H1 (cell line): ENCODE data around the gene TAGLN2. TPM values are rescaled to one million over a fixed set of nuclear protein-coding genes. Genes with fewer than 3 reads are reported as not detected.

ENCODE experiments used
- CTCF ChIA-PET: fragments of 300-600 bp; sonication (Branson Sonifier 250); formaldehyde crosslinking; loops from one replicate; lab custom pipeline; 2021; ENCODE audit not compliant: partially characterized antibody; lab: Charles Lee
- POLR2A ChIA-PET: fragments of 300-600 bp; sonication (Branson Sonifier 250); formaldehyde crosslinking; loops from one replicate; lab custom pipeline; 2021; ENCODE audit warnings: inconsistent platforms; ENCODE audit not compliant: partially characterized antibody; lab: Charles Lee
- DNase-seq, 2 experiments: peaks; one replicate each; pipeline versions ENCODE4 v3.0.0 to v3.0.0-alpha.2; 2010 to 2022; ENCODE audit warnings: low spot score in 2 of 2, low read depth in 1 of 2, mixed read lengths in 1 of 2
- FAIRE-seq: peaks from 2 replicates; lab custom pipeline; 2011; peaks lifted over from hg19 to GRCh38; lab: Jason Lieb, UNC
- H2AFZ ChIP-seq: 2 replicates; pipeline ENCODE4 v1.8.1; 2012; ENCODE audit warnings: low read length, inconsistent platforms
- H2AK5ac ChIP-seq: 2 replicates; pipeline ENCODE4 v1.6.1; 2013; ENCODE audit warnings: low read depth, low read length
- H2BK120ac ChIP-seq: replicated peaks from 2 replicates; pipeline ENCODE3; 2013; ENCODE audit warnings: low read depth, low read length, inconsistent platforms
- H2BK12ac ChIP-seq: 2 replicates; pipeline ENCODE4 v1.6.1; 2013; ENCODE audit warnings: low read depth, low read length
- H2BK15ac ChIP-seq: 2 replicates; pipeline ENCODE4 v1.6.1; 2013; ENCODE audit warnings: low read length
- H2BK20ac ChIP-seq: 2 replicates; pipeline ENCODE4 v1.6.1; 2013; ENCODE audit warnings: low read length
- H2BK5ac ChIP-seq: 2 replicates; pipeline ENCODE4 v1.6.1; 2013; ENCODE audit warnings: low read depth, low read length
- H3K14ac ChIP-seq: 2 replicates; pipeline ENCODE4 v1.6.1; 2013; ENCODE audit warnings: inconsistent platforms; ENCODE audit not compliant: insufficient read length
- H3K18ac ChIP-seq: 2 replicates; pipeline ENCODE4 v1.6.1; 2013; ENCODE audit warnings: low read length; ENCODE audit errors: extremely low read depth
- H3K23ac ChIP-seq: 2 replicates; pipeline ENCODE4 v1.6.1; 2013; ENCODE audit warnings: inconsistent platforms; ENCODE audit not compliant: insufficient read length
- H3K23me2 ChIP-seq: 2 replicates; pipeline ENCODE4 v1.6.1; 2013; ENCODE audit warnings: low read depth, low read length
- H3K27ac ChIP-seq: 2 replicates; pipeline ENCODE4 v1.6.1; 2011; ENCODE audit warnings: low read depth, low read length, inconsistent platforms
- H3K27me3 ChIP-seq, 4 experiments: replicated peaks in 1 of 4; 1 replicate in 1 of 4; 2 replicates in 3 of 4; pipeline versions ENCODE4 v1.6.1 to v1.8.1; 2011 to 2013; ENCODE audit warnings: low read length in 3 of 4, mild to moderate bottlenecking in 3 of 4, inconsistent platforms in 2 of 4, mixed read lengths in 2 of 4, moderate library complexity in 1 of 4; ENCODE audit not compliant: control insufficient read depth in 3 of 4, insufficient read depth in 3 of 4; ENCODE audit errors: extremely low read depth in 1 of 4
- H3K36me3 ChIP-seq, 4 experiments: 2 replicates each; pipeline versions ENCODE4 v1.6.1 to v1.8.1; 2011 to 2013; ENCODE audit warnings: mild to moderate bottlenecking in 4 of 4, low read length in 3 of 4, moderate library complexity in 2 of 4, control low read depth in 1 of 4, inconsistent platforms in 1 of 4; ENCODE audit not compliant: insufficient read depth in 4 of 4, control insufficient read depth in 2 of 4
- H3K4ac ChIP-seq: replicated peaks from 2 replicates; pipeline ENCODE3; 2013; ENCODE audit warnings: low read length, low read depth, mixed read lengths, inconsistent platforms; ENCODE audit not compliant: insufficient read length
- H3K4me1 ChIP-seq, 4 experiments: replicated peaks in 1 of 4; 1 replicate in 1 of 4; 2 replicates in 3 of 4; pipeline versions ENCODE4 v1.6.1 to v1.8.1; 2011 to 2013; ENCODE audit warnings: low read length in 3 of 4, inconsistent platforms in 2 of 4, mixed read lengths in 1 of 4; ENCODE audit not compliant: insufficient read depth in 4 of 4, control insufficient read depth in 3 of 4
- H3K4me2 ChIP-seq, 2 experiments: 2 replicates each; pipeline versions ENCODE4 v1.6.1 to v1.8.1; 2011 to 2013; ENCODE audit warnings: low read depth in 2 of 2, low read length in 2 of 2, control low read depth in 1 of 2, inconsistent platforms in 1 of 2, mild to moderate bottlenecking in 1 of 2; ENCODE audit not compliant: insufficient read depth in 1 of 2
- H3K4me3 ChIP-seq, 4 experiments: fragments of 200-600, 300-600 bp in 1 of 4; sonication (generic), shearing (Covaris generic), sonication (Bioruptor Twin) in 1 of 4; 2 replicates each; pipeline versions ENCODE4 v1.5.1 to v1.8.1; 2011 to 2016; ENCODE audit warnings: low read length in 4 of 4, low read depth in 3 of 4, control low read depth in 2 of 4, inconsistent platforms in 2 of 4, mild to moderate bottlenecking in 2 of 4, mixed read lengths in 1 of 4, moderate library complexity in 1 of 4; ENCODE audit not compliant: insufficient read depth in 2 of 4; ENCODE audit errors: extremely low read depth in 1 of 4
- H3K56ac ChIP-seq: replicated peaks from 2 replicates; pipeline ENCODE3; 2013; ENCODE audit warnings: low read depth, mild to moderate bottlenecking, mixed read lengths, low read length, inconsistent platforms; ENCODE audit not compliant: insufficient read length
- H3K79me1 ChIP-seq: 2 replicates; pipeline ENCODE4 v1.6.1; 2013; ENCODE audit warnings: low read depth, low read length, control low read depth
- H3K79me2 ChIP-seq, 2 experiments: 2 replicates each; pipeline versions ENCODE4 v1.6.1 to v1.8.1; 2012 to 2013; ENCODE audit warnings: low read length in 2 of 2, mild to moderate bottlenecking in 2 of 2, inconsistent platforms in 1 of 2; ENCODE audit not compliant: insufficient read depth in 2 of 2, control insufficient read depth in 1 of 2
- H3K9ac ChIP-seq, 4 experiments: replicated peaks in 1 of 4; 1 replicate in 1 of 4; 2 replicates in 3 of 4; pipeline versions ENCODE4 v1.6.1 to v1.8.1; 2011 to 2013; ENCODE audit warnings: low read depth in 3 of 4, low read length in 3 of 4, control low read depth in 2 of 4, mild to moderate bottlenecking in 2 of 4, moderate library complexity in 2 of 4, inconsistent platforms in 1 of 4; ENCODE audit errors: extremely low read depth in 1 of 4
- H3K9me3 ChIP-seq, 2 experiments: 2 replicates each; pipeline versions ENCODE4 v1.6.1 to v1.8.1; 2012 to 2013; ENCODE audit warnings: mild to moderate bottlenecking in 2 of 2, moderate library complexity in 2 of 2, control low read depth in 1 of 2, inconsistent platforms in 1 of 2, low read depth in 1 of 2, low read length in 1 of 2, mixed read lengths in 1 of 2; ENCODE audit not compliant: insufficient read depth in 2 of 2
- H4K20me1 ChIP-seq, 2 experiments: replicated peaks in 1 of 2; 2 replicates each; pipeline versions ENCODE3 to v1.8.1; 2011 to 2013; ENCODE audit warnings: inconsistent platforms in 2 of 2, low read length in 2 of 2, mild to moderate bottlenecking in 1 of 2; ENCODE audit not compliant: insufficient read depth in 2 of 2, control insufficient read depth in 1 of 2
- H4K5ac ChIP-seq: 2 replicates; pipeline ENCODE4 v1.6.1; 2013; ENCODE audit warnings: low read length, low read depth, mixed read lengths, inconsistent platforms; ENCODE audit not compliant: insufficient read length
- H4K8ac ChIP-seq: 2 replicates; pipeline ENCODE4 v1.8.0; 2013; ENCODE audit warnings: mild to moderate bottlenecking, moderate library complexity, low read length, inconsistent platforms; ENCODE audit not compliant: insufficient read depth; ENCODE audit errors: extremely low read depth
- H4K91ac ChIP-seq: replicated peaks from 2 replicates; pipeline ENCODE3; 2013; ENCODE audit warnings: low read length, mixed read lengths, inconsistent platforms; ENCODE audit not compliant: insufficient read length
- CHD1 ChIP-seq: IDR thresholded peaks from 2 replicates; pipeline ENCODE4 v1.6.1; 2012; ENCODE audit warnings: low read depth, low read length, improper control_type of control experiment
- CTCF ChIP-seq, 3 experiments: IDR thresholded peaks; 1 replicate in 2 of 3; 2 replicates in 1 of 3; pipeline versions ENCODE4 v1.5.1 to v1.6.1; 2011; ENCODE audit warnings: low read length in 3 of 3, mild to moderate bottlenecking in 3 of 3, inconsistent platforms in 2 of 3, low read depth in 1 of 3, moderate library complexity in 1 of 3; ENCODE audit not compliant: insufficient read depth in 1 of 3; ENCODE audit errors: control extremely low read depth in 1 of 3
- EGR1 ChIP-seq: IDR thresholded peaks from 2 replicates; pipeline ENCODE4 v1.6.1; 2011; ENCODE audit warnings: low read depth, low read length, borderline replicate concordance
- JUN ChIP-seq: IDR thresholded peaks from 2 replicates; pipeline ENCODE4 v1.6.1; 2011; ENCODE audit warnings: low read depth, mild to moderate bottlenecking, improper control_type of control experiment, low read length
- KDM4A ChIP-seq: IDR thresholded peaks from one replicate; pipeline ENCODE4 v1.7.1; 2012; ENCODE audit warnings: low read depth, mild to moderate bottlenecking, moderate library complexity, low read length, inconsistent platforms; ENCODE audit not compliant: severe bottlenecking
- MAX ChIP-seq: IDR thresholded peaks from 2 replicates; pipeline ENCODE4 v1.6.1; 2012; ENCODE audit warnings: inconsistent platforms
- NANOG ChIP-seq: IDR thresholded peaks from 2 replicates; pipeline ENCODE4 v1.6.1; 2011; ENCODE audit warnings: low read length, low read depth, mild to moderate bottlenecking, inconsistent platforms; ENCODE audit not compliant: insufficient read depth, poor library complexity, severe bottlenecking
- POLR2AphosphoS5 ChIP-seq: IDR thresholded peaks from 2 replicates; pipeline ENCODE4 v1.6.1; 2011; ENCODE audit warnings: low read depth, low read length
- SIX5 ChIP-seq: IDR thresholded peaks from 2 replicates; pipeline ENCODE4 v1.6.1; 2011; ENCODE audit warnings: mild to moderate bottlenecking, low read depth, low read length
- SRF ChIP-seq: IDR thresholded peaks from 2 replicates; pipeline ENCODE4 v1.6.1; 2011; ENCODE audit warnings: mild to moderate bottlenecking, low read depth, low read length, moderate library complexity
- WGBS, 2 experiments: shearing (Covaris generic) in 1 of 2; methylation state at CpG; one replicate each; pipeline versions ENCODE4 v1.1.6 to v1.1.7; 2013 to 2015; ENCODE audit warnings: low lambda C conversion rate in 2 of 2, mixed read lengths in 2 of 2, inconsistent platforms in 1 of 2, low coverage in 1 of 2, missing lambda C conversion rate in 1 of 2; ENCODE audit not compliant: insufficient replicate concordance in 2 of 2, insufficient coverage in 1 of 2, insufficient read length in 1 of 2; ENCODE audit errors: extremely low coverage in 1 of 2, missing lambda C conversion rate in 1 of 2; 5-methylcytosine and 5-hydroxymethylcytosine counted together
- polyA plus RNA-seq, 7 experiments: library from polyadenylated mRNA; depleted of rRNA in 3 of 7; stranded (reverse) in 5 of 7; unstranded in 2 of 7; fragments of >200 nt in 5 of 7; fragments of 200-250 nt in 2 of 7; gene quantifications; 1 replicate in 5 of 7; 2 replicates in 1 of 7; 4 replicates in 1 of 7; pipeline versions ENCODE4 v1.2.1 to v1.2.3, GENCODE V29; 2011 to 2013; ENCODE audit warnings: missing spikeins in 2 of 7, mixed read lengths in 2 of 7
- total RNA-seq: library from RNA; stranded (reverse); fragmentation: NEBNext Ultra II Directional; extraction: Animal tissue kit (Norgen Biotek cat#: 25700); gene quantifications from 2 replicates; pipeline ENCODE4 v1.2.1, GENCODE V29; 2021
- TF ChIP-seq, protein P1 (sequence below): IDR thresholded peaks from 2 replicates; pipeline ENCODE4 v1.6.1; 2011; ENCODE audit warnings: low read depth, mild to moderate bottlenecking, low read length; ENCODE audit not compliant: insufficient read depth

TAGLN2 gene
- total and polyA plus RNA-seq, 2 of the 8 experiments (the other 6 are each of a cell fraction or from before 2014, with no cell fraction given) = 93.0 to 114 TPM

DNA sequence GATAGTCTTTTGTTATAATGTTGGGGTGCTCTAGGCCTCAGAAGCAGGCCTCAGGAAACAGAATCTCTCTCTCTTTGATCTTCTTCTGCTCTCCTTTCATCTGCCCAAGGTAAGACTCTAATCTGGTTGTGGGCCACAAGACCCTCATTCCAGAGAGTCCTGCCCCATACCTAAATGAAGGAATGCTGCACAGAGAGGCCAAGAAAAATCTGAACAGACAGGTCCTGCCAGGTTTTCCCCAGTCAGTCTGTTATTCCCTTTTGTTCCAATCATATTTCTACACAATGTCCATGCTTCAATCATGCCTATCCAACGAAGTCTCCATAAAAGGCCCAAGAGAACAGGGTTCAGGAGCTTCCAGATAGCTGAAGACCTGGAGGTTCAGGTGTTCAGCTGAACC lies 18.3 kb downstream of the TAGLN2 start:
- H4K5ac ChIP-seq = no peak overlapping the region
- no peak overlapping the region for H3K14ac ChIP-seq
- no peak overlapping the region for H2BK12ac ChIP-seq
- no peak overlapping the region for H3K4me3 ChIP-seq
- no peak overlapping the region for H2BK120ac ChIP-seq
- H3K18ac ChIP-seq = no peak overlapping the region
- H3K23me2 ChIP-seq = no peaks in the 10 kb centered on the region
- H3K23ac ChIP-seq = no peak overlapping the region
- CTCF ChIA-PET = interaction anchor here (0.8 to 1.6 kb wide), 6 partner anchors 12 to 99 kb away, joined by 3 to 4 read pairs (median 3); partner anchors contain the start of gene TAGLN2
- no peak overlapping the region for H3K27ac ChIP-seq
- no peak overlapping the region for H2BK5ac ChIP-seq
- H3K27me3 ChIP-seq = no peaks in the 10 kb centered on the region; a peak in 1 of 7 replicates
- H3K79me2 ChIP-seq = no peaks in the 10 kb centered on the region
- no peak overlapping the region for H3K56ac ChIP-seq
- WGBS, 2 experiments = 82% methylated on average over 1 of the region's 1 CpG; no CpG with 5 or more reads in 1 of the 2 experiments
- no peak overlapping the region for H3K4me2 ChIP-seq
- H3K4ac ChIP-seq = no peak overlapping the region
- no peak overlapping the region for H2AFZ ChIP-seq
- H3K36me3 ChIP-seq = no peaks in the 10 kb centered on the region
- H4K91ac ChIP-seq = no peak overlapping the region
- no peak overlapping the region for H2BK20ac ChIP-seq
- no peak overlapping the region for H3K9ac ChIP-seq
- no peak overlapping the region for H2AK5ac ChIP-seq
- no peak for DNase-seq
- H3K79me1 ChIP-seq = no peaks in the 10 kb centered on the region
- POLR2A ChIA-PET = no interaction called here
- no peak overlapping the region for H2BK15ac ChIP-seq
- no peak overlapping the region for H4K8ac ChIP-seq
- no peaks in the 10 kb centered on the region for H4K20me1 ChIP-seq
- FAIRE-seq = no peak
- H3K9me3 ChIP-seq = no peaks in the 10 kb centered on the region
- H3K4me1 ChIP-seq = peaks cover 3 to 17% (median 12%) of the 10 kb centered on the region in 4 experiments
- TF ChIP-seq CHD1 (no peak), KDM4A (no peak), NANOG (no peak), MAX (no peak), SIX5 (no peak), CTCF (IDR thresholded peaks at IDR 0.05; ENCODE audit: control extremely low read depth in 1 of 3, insufficient read depth in 1 of 3, low read depth in 1 of 3, low read length in 3 of 3) (no peak), POLR2AphosphoS5 (no peak), SRF (no peak), EGR1 (no peak), JUN (no peak)
- TF ChIP-seq, protein P1, sequence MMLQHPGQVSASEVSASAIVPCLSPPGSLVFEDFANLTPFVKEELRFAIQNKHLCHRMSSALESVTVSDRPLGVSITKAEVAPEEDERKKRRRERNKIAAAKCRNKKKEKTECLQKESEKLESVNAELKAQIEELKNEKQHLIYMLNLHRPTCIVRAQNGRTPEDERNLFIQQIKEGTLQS = no peak
